BLaER1 (cell line): ENCODE data around the gene EPB42.
"Not testable (repeated sequence)": the region's sequence is repeated elsewhere in the genome, so short reads cannot be mapped to it uniquely, and the experiment has no call there.

Experiments
- H3K27ac ChIP-seq: shearing (Covaris generic); formaldehyde crosslinking; 2 replicates; pipeline ENCODE4 v1.8.1; 2022
- H3K27me3 ChIP-seq: shearing (Covaris generic); formaldehyde crosslinking; 2 replicates; pipeline ENCODE4 v1.8.1; 2022
- H3K36me3 ChIP-seq: shearing (Covaris generic); formaldehyde crosslinking; 2 replicates; pipeline ENCODE4 v1.8.1; 2022
- H3K4me1 ChIP-seq: shearing (Covaris generic); formaldehyde crosslinking; 2 replicates; pipeline ENCODE4 v1.8.1; 2022
- H3K4me2 ChIP-seq: shearing (Covaris generic); formaldehyde crosslinking; 2 replicates; pipeline ENCODE4 v1.8.1; 2022
- H3K4me3 ChIP-seq: shearing (Covaris generic); formaldehyde crosslinking; 2 replicates; pipeline ENCODE4 v1.8.1; 2022
- H3K9ac ChIP-seq: shearing (Covaris generic); formaldehyde crosslinking; 2 replicates; pipeline ENCODE4 v1.8.1; 2022
- H3K9me3 ChIP-seq: shearing (Covaris generic); formaldehyde crosslinking; 2 replicates; pipeline ENCODE4 v1.8.1; 2022
- H4K20me1 ChIP-seq: shearing (Covaris generic); formaldehyde crosslinking; 2 replicates; pipeline ENCODE4 v1.8.1; 2022
- Cebpa-rat ChIP-seq: shearing (Covaris generic); IDR thresholded peaks from 2 replicates; pipeline ENCODE4 v1.8.1; 2022

Gene EPB42

GRCh38 chr15:43169888-43170287, 50.9 kb downstream of the EPB42 start:
- peaks cover 71% of the 10 kb centered on the region for H3K36me3 ChIP-seq
- H3K27ac ChIP-seq: no peak overlapping the region
- H3K4me1 ChIP-seq: no peaks in the 10 kb centered on the region
- H3K4me2 ChIP-seq: no peak overlapping the region
- no peak overlapping the region for H3K4me3 ChIP-seq
- H3K9ac ChIP-seq: no peak overlapping the region
- H3K9me3 ChIP-seq: peaks cover 37% of the 10 kb centered on the region
- TF ChIP-seq Cebpa-rat: no peak
- H4K20me1 ChIP-seq: no peaks in the 10 kb centered on the region
- no peaks in the 10 kb centered on the region for H3K27me3 ChIP-seq

GRCh38 chr15:43168192-43169107, 52.4 kb downstream of the EPB42 start:
- H3K4me3 ChIP-seq: no peak overlapping the region
- H3K4me2 ChIP-seq: no peak overlapping the region

GRCh38 chr15:43167261-43167660, 53.6 kb downstream of the EPB42 start:
- not testable (repeated sequence) for H3K4me3 ChIP-seq, H3K27ac ChIP-seq, H4K20me1 ChIP-seq, H3K4me1 ChIP-seq, H3K4me2 ChIP-seq, H3K27me3 ChIP-seq, H3K9ac ChIP-seq
- Histone ChIP-seq H3K36me3 (peaks cover 67% of the 10 kb centered on the region), H3K9me3 (peaks cover 16% of the 10 kb centered on the region)

More at GRCh38 chr15:43168192-43169107, 52.4 kb downstream of the EPB42 start:
- no peaks in the 10 kb centered on the region for H4K20me1 ChIP-seq
- peaks cover 68% of the 10 kb centered on the region for H3K36me3 ChIP-seq
- H3K9ac ChIP-seq: no peak overlapping the region
- H3K27ac ChIP-seq: no peak overlapping the region
- H3K4me1 ChIP-seq: no peaks in the 10 kb centered on the region
- no peak for TF ChIP-seq Cebpa-rat
- peaks cover 28% of the 10 kb centered on the region for H3K9me3 ChIP-seq
- H3K27me3 ChIP-seq: no peaks in the 10 kb centered on the region

- no peaks in the 10 kb centered on the region for H3K27me3 ChIP-seq
- H3K4me2 ChIP-seq: no peak overlapping the region
- no peak overlapping the region for H3K27ac ChIP-seq
- no peak overlapping the region for H3K9ac ChIP-seq
- no peaks in the 10 kb centered on the region for H3K4me1 ChIP-seq
- peaks cover 65% of the 10 kb centered on the region for H3K36me3 ChIP-seq
- no peak overlapping the region for H3K4me3 ChIP-seq
- no peaks in the 10 kb centered on the region for H4K20me1 ChIP-seq
- H3K9me3 ChIP-seq: peaks cover 6% of the 10 kb centered on the region
- no peak for TF ChIP-seq Cebpa-rat
Observed at GRCh38 chr15:43165801-43166325, 55.0 kb downstream of the EPB42 start.

GRCh38 chr15:43153269-43153668, 67.5 kb downstream of the EPB42 start:
- Histone ChIP-seq H3K4me1 (no peaks in the 10 kb centered on the region), H3K36me3 (peaks cover 61% of the 10 kb centered on the region), H3K4me2 (no peak overlapping the region), H3K9me3 (no peaks in the 10 kb centered on the region), H4K20me1 (no peaks in the 10 kb centered on the region), H3K9ac (no peak overlapping the region), H3K4me3 (no peak overlapping the region), H3K27ac (no peak overlapping the region), H3K27me3 (no peaks in the 10 kb centered on the region)
- no peak for TF ChIP-seq Cebpa-rat

GRCh38 chr15:43151688-43152087, 69.1 kb downstream of the EPB42 start:
- H3K36me3 ChIP-seq: peaks cover 63% of the 10 kb centered on the region
- no peaks in the 10 kb centered on the region for H3K4me1 ChIP-seq
- H4K20me1 ChIP-seq: no peaks in the 10 kb centered on the region

GRCh38 chr15:43150191-43150929, 70.5 kb downstream of the EPB42 start:
- Histone ChIP-seq H3K4me3 (no peak overlapping the region), H4K20me1 (no peaks in the 10 kb centered on the region), H3K4me1 (no peaks in the 10 kb centered on the region), H3K27ac (no peak overlapping the region), H3K36me3 (peaks cover 69% of the 10 kb centered on the region), H3K4me2 (no peak overlapping the region), H3K9me3 (no peaks in the 10 kb centered on the region), H3K27me3 (no peaks in the 10 kb centered on the region), H3K9ac (no peak overlapping the region)
- TF ChIP-seq Cebpa-rat: no peak

More at GRCh38 chr15:43151688-43152087, 69.1 kb downstream of the EPB42 start:
- Histone ChIP-seq H3K9ac (no peak overlapping the region), H3K4me2 (no peak overlapping the region), H3K9me3 (no peaks in the 10 kb centered on the region), H3K27me3 (no peaks in the 10 kb centered on the region), H3K4me3 (no peak overlapping the region), H3K27ac (no peak overlapping the region)
- no peak for TF ChIP-seq Cebpa-rat
